PC-9 (cell line): ENCODE results near the gene EHMT1.

ENCODE experiments used
- EZH2 ChIP-seq: fragments of 200-600 bp; sonication (generic); IDR thresholded peaks from 2 replicates; pipeline ENCODE4 v1.8.0; 2017; ENCODE audit warnings: antibody characterized with exemption, low read depth
- TF ChIP-seq, protein P1 (sequence below): fragments of 200-600 bp; sonication (generic); conservative IDR thresholded peaks from 2 replicates; pipeline ENCODE4 v1.6.1; 2017; ENCODE audit warnings: mixed run types, antibody characterized with exemption, mild to moderate bottlenecking, moderate library complexity

DNA sequence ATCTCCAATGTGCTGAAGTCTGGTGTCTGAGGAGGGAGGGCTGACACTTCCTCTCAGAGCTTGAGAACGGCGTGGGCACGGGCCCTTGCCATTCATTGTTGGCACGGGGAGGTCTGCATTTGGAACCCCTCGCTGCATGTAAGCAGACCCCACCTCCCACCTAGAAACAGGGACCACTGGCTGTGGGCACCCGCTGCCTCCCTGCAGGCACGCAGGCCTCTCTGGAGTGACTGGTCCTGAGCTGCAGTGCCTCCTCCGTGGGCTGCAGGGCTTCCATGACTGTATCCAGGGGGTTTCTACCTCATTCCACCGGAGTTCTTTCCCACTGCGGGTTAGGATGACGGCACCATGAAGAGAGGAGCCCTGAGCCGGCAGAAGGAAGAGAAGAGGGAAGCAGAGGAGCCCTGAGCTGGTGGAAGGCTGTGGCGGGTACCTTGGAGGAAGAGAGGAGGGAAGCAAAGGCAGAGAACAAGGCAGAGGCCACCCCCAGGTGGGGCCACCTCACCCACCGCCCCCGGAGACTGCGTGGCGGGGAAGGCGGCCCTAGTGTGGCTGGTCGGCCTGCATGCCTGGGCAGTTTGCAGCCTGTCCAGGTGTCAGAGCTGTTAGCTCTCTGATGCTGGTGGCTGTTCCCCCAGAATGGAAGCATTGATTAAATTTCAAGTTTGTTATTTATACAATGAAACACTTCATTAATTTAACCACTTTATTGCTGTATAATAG, 183.9 kb downstream of the EHMT1 start:
- TF ChIP-seq, protein P1, sequence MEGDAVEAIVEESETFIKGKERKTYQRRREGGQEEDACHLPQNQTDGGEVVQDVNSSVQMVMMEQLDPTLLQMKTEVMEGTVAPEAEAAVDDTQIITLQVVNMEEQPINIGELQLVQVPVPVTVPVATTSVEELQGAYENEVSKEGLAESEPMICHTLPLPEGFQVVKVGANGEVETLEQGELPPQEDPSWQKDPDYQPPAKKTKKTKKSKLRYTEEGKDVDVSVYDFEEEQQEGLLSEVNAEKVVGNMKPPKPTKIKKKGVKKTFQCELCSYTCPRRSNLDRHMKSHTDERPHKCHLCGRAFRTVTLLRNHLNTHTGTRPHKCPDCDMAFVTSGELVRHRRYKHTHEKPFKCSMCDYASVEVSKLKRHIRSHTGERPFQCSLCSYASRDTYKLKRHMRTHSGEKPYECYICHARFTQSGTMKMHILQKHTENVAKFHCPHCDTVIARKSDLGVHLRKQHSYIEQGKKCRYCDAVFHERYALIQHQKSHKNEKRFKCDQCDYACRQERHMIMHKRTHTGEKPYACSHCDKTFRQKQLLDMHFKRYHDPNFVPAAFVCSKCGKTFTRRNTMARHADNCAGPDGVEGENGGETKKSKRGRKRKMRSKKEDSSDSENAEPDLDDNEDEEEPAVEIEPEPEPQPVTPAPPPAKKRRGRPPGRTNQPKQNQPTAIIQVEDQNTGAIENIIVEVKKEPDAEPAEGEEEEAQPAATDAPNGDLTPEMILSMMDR: no peak
- no peak for TF ChIP-seq EZH2
